NCI-H748 treated with DMSO at 0.1 percent for 48 hours (cell line): Measurements from ENCODE around the gene NYAP2.

ENCODE experiments used
- DNase-seq: peaks from one replicate; lab custom pipeline; 2025; lab: John Stamatoyannopoulos, UW

Gene NYAP2

DNA sequence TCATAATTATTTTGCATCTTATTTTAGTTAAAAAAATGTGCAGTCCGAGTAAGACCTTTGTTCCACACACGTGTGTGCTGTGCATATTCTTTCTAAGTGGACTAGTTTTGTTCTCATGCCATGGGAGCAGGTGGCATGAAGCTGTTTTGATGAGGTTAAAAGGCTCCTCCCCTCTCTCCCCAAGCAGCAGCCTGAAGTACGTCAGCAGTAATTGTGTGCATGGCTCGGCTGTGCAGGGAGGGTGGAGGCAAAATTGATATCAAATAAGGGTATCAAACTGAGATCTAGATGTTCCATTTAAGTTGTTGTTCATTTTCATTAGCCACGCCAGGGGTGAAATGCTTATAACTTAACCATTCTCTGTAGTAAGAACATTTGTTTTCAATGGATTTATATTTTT lies at the start of gene NYAP2:
NYAP2 (plus strand) TSS at position 207 of the 400 bp plus-strand sequence. CDS start 9,171 bp downstream, outside the sequence.
- DNase-seq: peak; percentile 90

DNA sequence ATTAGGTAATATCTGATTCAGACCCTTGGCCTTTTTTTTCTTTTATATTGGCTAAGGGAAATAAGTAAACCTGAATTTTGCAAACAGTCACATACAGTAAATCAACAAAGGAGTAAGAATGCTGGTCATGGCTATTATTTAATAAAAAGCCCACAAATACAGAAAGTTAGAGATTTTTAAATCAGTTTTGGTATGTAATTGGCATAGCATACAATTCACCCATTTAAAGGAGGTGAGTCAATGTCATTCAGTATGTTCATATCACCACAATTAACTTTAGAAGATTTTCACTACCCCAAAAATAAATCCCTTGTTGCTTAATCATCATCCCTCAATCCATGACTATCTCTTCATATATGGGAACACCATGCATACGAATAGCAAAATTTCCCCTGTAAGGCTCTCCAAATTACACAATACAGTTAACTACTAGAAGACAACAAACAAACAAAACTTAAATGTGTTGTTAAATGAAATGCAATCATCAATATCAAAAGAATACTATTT lies 45.9 kb upstream of the NYAP2 start:
- DNase-seq: no peak

GRCh38 chr2:225354281-225354774 lies 45.2 kb upstream of the NYAP2 start:
- DNase-seq: peak; percentile 45

DNA sequence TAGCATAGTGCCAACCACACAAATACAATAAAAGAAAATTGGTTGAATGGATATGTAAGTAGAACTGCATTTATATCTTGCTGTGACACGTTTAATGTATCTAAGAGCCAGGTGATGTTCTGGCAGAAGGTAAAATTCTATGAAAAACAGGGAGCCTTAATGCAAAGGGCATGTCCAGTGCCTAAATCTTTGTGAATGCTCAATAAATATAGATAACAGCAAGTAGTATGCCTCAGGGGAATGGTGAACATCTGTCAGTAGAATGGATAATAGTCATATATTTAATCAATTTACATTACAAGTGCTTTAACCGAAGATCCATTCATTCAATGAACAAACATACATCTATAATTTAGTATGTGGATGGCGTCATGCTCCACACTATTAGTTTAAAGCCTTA lies 43.7 kb upstream of the NYAP2 start:
- peak; percentile 91 for DNase-seq

- DNase-seq: no peak
These were observed 32.8 kb upstream of the NYAP2 start for GRCh38 chr2:225366731-225367130.

GRCh38 chr2:225367482-225367881 lies 32.0 kb upstream of the NYAP2 start:
- DNase-seq: no peak

DNA sequence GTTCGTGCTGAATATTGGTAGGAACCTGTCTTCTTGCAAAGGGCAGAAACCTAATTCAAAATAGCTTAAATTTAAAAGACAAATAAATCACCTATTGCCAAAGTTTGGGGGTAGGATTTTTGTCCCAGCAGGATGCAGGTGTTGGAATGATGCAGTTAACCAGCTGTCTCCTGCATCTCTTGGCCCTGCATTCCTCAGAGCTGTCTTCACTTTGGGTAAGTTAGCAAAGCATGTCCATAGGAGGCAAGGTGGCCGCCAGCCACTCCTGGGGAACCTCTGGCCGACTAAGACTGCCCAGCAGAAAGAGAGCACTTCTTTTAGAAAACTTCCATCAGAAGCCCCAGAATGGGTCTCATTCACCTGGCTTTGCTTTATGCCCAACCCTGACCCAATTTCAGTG lies 20.5 kb upstream of the NYAP2 start:
- DNase-seq: no peak

GRCh38 chr2:225379856-225380255 lies 19.7 kb upstream of the NYAP2 start:
- DNase-seq: peak; percentile 5

- no peak for DNase-seq
These were observed 17.9 kb upstream of the NYAP2 start for GRCh38 chr2:225381609-225382008.

DNA sequence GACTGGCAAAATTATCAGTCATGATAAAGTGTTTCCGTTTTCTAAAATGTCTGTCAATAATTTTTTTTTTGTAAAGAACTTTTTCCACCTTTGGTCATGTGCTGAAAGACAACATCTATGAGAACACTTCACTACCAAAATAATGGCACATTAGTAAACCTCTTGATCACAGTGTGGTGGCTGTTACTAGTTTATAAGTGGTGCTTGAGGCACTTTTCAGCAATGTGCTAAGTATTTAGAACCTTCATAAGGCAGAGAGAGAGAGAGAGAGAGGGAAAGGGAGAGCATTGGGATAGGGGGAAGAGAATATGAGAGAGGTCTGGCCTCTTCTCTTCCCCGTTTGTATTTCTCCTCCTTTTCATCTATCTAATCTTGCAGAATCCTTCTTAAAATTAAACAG lies 1.1 kb upstream of the NYAP2 start:
- no peak for DNase-seq

DNA sequence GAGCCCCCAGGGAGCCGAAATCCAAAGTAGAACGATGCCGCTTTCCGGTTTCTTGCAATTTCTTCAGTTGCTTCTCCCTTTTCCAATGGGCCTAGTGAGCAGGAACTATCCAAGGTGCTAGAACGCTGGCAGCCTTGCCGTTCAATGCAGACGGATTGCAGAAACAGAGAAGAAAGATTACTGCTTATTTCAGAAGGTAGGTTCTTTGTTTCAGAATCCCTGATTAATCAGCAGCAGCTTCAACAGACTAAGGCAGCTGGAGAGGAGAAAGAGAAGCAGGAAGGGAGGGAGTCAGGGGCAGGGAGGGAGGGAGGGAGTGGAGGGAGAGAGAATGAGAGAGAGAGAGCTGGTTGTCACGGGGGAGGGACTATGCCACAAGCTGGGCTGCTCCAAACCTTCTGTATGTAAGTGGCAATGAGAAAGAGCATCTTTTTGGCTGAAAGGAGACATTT lies 576 bp downstream of the NYAP2 start:
- DNase-seq: peak; percentile 68

DNA sequence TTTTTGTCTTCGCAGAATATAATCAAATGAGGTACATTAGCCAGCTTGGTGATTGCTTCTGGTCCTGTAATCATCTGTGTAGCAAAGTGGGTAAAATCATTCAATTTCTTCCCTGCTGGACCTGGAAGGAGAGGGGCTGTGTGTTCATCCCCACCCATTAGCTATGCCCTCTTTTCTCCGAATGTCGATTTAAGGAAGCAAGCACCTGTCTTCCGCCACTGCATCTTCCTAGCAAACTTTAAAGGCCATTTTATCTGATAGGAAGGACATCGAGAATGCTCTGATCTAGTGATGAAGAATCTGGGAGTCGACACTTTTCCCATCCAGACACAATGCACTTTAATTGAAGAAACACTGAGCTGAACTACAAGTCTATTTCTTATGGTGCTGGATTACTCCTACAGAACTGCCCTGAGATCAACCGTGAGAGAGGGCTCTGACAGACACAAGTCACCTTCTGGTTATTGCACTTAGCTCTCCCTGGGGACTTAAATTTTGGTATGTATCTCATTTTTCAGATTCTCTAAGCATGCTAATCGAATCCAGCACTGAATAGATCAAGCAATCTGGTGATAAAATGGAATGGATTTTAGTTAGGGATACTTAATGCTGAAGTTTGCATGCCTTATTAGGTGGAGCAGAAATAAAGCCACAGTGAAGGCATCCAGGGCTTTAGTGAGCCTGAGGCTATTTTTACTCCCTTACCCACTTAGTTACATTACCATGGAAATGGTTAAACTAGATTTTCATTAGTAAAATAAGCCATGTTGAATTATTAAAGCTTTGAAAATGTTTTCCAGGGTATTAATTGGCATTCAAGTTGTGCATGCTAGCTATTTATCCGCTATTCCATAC lies 1.3 kb downstream of the NYAP2 start:
- DNase-seq: peak; percentile 36

GRCh38 chr2:225402210-225402776 lies 2.8 kb downstream of the NYAP2 start:
- DNase-seq: peak; percentile 36

DNA sequence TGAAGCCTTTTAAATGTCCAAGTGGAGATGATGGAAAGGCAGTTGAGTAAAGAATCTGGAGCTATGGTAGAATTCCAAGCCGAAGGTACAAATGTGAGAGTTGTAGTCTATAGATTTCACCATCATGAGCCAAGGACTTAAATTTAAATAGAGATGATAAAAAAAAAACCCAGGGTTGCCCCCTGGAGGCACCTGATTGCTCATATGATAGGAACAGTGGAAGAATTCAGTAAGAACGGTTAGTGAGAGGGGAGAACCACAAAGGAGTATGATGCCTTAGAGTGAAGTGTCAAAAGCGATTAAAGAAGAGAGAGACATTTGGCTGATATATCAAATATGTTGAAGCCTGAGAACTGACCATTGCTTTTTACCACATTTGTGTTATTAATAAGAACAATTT lies 11.9 kb downstream of the NYAP2 start:
- no peak for DNase-seq

DNA sequence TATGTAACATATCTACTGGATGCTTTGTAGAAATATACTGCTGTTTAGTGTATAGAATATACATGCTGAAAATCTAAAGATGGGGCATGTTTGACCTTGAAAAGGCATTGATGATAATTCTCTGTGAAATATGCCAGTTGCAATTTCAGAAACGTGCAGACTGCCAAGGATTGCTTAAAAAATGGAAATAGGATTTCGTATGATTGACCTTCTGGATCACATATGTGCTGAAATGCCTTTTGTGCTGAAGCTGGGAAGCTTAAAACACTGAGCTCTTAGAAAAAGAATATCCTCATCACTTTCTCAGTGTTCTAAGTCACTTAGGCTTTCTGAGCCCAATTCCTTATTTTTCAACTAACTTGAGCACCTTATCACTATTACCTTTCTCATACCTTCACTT lies 14.3 kb downstream of the NYAP2 start:
- no peak for DNase-seq

DNA sequence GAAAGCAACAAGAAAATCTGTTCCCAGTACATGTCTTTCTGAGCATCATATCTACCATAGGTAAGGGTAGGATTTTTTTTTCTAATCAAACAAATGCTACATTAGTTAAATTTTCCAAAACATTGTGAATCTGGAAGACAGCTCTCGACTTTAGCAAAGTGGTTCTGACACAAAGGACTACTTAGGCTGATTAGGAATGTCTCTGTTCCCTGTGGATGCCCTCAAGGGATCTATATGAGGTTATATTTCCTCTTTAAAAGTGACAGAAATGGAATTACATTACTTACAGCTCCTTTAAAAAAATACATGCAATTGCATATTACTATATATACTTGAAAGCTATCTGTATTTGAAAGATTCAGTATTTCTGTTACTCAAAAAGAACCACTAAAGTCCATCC lies 15.4 kb downstream of the NYAP2 start:
- no peak for DNase-seq

DNA sequence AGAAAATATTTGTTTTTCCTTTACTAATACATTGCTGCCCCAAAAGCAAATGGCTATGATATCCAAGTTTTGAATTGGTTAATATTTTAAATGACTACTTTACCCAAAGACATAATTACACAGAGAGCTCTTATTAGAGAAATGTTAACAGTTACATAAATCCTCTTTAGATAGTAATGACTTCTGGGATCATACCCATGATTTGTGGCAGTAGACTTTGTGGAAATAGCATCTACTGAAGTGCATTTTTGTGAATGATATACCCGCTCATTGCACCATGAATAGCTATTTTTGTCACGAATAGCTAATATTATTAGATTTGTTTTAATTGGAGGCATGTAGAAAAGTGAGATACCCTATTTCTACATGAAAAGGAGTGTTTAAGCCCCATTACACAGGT lies 15.8 kb downstream of the NYAP2 start:
- DNase-seq: no peak

DNA sequence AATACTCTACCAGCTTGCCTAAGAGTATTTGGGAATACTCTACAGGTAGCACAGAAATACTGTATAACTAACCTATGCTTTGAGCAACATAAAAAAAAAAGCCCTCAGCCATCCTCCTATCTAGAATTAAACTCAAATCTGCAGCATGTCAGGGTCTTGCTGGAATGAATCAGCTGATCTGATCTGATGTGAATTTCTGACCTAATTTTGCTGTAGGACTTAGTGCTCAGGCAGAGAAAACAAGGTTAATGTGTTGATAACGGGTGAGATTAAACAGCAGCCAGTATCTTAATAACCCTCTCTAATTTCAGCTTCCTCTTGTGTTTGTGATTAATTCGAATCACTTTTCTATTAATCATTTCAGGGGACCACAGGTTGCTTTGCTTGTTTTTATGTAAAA lies 16.3 kb downstream of the NYAP2 start:
- DNase-seq: no peak

- DNase-seq: no peak
These were observed 17.3 kb downstream of the NYAP2 start for GRCh38 chr2:225416616-225417367.

DNA sequence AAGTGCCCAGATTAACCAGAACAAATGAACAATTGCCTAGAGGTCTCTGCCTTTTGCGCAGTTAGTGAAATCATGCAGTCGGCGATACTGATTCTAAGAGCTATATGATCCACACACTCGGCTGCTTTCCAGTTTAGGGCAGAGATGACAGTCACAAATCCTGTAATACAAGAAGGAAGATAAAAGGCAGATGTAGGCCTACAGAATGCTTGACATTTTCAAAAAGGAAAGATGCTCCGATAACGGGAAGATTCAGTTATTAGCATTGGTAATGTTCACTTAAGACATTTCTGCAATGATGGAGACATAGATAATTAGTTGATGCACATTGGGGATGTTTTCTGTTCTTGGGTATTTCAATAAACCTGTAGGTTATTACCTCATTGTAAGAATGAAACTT lies 19.5 kb downstream of the NYAP2 start:
- DNase-seq: no peak

- DNase-seq: no peak
These were observed 22.6 kb downstream of the NYAP2 start for GRCh38 chr2:225422145-225422544.

DNA sequence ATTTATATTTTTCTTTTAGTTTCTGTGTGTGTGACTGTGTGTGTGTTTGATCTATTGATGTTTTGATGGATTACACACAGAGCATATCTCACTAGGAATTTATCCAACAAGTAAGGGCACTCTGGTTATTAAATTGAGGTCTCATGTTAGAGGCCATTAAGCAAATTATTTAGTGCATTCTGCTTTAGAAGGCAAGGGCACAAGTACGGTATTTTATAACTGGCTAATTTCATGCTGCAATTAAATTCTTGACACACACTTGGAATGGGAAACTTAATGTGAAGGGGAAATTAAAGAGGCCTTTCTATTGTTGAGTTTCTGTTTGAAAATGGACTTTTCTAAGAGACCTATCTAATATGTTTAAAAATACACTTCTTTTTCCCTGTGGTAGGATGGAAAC lies 25.8 kb downstream of the NYAP2 start:
- no peak for DNase-seq
